NCI-H226 (cell line): ENCODE data around the gene DOCK1.

Source experiments
- DNase-seq: peaks from one replicate; pipeline ENCODE4 v3.0.0-alpha.2; 2015

Gene DOCK1

DNA sequence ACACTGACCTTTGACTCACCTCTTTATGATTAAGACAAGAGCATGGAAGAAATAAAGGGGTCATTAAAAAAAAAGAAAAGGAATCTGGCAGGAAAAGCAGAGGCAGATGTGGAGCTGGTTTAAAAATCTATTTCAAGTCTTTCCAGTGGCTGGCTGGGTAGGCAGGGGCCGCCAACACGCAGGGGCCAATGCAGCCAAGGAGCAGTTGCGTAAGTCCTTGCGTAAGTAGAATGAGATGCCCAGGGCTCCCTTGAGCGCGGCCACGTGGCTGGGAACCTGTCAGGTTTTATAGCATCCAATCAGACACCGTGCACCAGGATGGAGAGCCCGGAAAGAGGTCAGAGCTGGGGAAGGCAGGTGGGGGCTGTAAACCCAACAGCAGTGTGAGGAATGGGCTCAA lies 414.9 kb downstream of the DOCK1 start:
- no peak for DNase-seq

DNA sequence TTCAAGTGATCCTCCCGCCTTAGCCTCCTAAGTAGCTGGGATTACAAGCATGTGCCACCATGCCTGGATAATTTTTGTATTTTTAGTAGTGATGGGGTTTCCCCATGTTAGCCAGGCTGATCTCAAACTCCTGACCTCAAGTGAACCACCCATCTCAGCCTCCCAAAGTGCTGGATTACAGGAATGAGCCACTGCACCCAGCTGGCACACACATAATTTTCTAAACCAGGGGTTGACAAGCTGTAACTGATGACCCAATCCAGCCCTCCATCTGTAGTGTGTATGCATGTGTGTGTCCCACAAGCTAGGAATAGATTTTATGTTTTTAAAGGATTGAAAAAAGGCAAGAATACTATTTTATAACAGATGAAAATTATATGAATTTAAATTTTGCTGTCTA lies 417.1 kb downstream of the DOCK1 start:
- DNase-seq: no peak

DNA sequence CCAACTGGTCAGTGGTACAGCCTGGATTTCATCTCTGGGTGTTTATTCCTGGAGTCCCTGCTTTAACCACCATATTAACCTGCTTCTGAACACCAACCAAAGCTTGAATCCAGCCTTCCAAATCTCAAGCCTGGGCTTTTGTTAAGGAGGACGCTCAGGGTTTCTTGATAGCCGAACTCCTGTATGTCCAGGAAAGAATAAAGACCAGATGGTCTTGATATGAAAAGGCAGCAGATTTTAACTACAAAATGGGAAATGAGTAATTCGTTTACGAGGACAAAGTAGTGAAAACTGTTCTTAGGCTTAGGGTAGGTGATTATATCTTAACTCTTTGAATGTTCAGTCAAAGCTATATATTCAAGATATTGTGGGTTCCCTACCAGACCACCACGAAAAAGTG lies 420.3 kb downstream of the DOCK1 start:
- DNase-seq: no peak

DNA sequence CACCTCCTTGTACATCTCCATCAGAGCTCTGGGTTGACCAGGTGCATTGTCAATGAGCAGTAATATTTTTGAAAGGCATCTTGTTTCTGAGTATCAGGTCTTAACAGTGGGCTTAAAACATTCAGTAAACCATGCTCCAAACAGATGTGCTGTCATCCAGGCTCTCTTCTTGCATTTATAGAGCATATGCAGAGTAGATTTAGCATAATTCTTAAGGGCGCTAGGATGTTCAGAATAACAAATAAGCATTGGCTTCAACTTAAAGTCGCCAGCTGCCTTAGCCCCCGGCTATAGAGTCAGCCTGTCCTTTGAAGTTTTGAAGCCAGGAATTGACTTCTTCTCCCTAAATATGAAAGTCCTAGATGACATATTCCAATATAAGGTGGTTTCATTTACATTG lies 421.7 kb downstream of the DOCK1 start:
- DNase-seq: no peak

DNA sequence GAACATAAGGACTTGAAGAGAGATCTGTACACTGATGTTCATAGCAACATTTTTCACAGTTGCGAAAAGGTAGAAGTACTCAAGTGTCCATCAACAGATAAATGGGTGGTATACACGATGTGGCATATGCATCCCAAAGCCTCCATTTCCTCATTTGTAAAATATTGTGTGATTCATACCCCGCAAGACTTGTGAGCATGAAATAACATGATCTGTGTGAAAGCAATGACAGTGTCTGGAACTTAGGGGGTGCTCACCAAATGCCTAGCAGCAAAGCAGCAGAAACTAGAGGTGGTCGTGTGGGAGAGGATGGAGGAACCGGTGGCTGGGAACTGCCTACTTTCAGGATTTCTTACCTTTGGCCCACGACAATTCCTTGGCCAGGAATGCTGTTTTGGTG lies 426.5 kb downstream of the DOCK1 start:
- DNase-seq: no peak

DNA sequence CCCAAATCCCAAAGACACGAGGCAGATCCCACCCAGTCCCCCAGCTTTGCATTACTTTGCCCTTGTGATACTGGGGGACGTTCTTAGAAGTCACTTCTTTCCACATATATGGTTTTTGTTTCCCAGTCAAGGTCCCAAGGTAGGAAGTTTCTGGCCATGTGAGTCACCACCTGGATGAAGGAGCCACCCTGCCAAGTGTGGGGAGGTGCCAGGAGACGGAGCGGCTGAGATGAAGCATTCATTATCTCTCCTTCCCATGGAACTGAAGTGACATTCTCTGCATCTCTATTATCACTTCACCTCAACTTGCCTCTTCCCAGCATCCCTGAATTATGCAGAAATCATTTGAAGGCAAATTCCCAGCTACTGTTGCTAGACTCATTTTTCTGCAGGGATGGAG lies 427.4 kb downstream of the DOCK1 start:
- DNase-seq: no peak

DNA sequence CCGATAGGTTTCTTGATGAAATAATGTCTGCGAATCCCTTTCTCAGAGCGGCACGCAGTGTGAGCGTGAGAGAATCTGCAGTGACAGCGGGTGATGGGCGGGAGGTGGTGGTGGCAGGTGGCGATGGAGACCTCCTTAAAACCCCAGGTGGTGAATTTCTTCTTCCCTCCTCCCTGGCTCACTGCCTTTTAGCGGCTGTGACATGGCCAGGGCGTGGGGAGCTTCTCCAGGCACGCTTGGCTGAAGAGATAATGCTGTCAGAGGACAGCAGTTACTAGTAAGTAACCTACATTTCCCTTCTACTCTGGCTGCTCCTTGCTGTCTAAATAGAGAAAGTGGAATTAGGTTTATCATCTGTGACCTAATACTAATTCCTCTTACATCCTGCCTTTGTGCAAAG lies 432.6 kb downstream of the DOCK1 start:
- DNase-seq: no peak

DNA sequence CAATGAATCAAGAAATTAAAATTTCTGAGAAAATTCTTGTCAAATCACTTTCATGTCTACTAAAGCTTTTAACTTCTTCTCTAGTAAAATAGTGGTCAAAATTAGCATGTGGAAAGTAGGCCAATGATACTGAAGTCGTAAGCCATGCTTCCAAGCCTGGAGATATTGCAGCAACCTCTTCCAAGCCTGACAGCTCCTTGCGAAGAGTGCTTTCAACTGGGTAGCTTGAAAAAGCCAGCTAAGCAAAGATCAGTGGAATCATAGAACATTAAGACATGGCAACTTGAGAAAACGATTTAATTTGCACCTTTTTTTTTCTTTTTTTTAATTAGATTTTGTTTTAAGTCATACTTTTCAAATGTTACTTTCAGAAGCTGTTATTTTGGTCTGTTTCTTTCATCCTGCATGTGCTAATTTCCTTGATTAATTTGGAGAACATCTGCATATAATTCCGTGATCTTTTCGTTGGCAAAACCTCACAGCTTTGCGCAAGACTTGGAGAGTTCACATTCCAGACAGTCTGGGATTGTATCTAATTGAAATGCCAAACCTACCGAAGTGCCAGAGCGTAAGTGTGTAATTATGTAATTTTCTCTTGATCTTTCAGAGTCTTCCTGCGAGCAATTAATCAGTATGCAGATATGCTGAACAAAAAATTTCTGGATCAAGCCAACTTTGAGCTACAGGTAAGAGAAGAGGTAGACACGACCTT lies 433.3 kb downstream of the DOCK1 start:
- DNase-seq: no peak

DNA sequence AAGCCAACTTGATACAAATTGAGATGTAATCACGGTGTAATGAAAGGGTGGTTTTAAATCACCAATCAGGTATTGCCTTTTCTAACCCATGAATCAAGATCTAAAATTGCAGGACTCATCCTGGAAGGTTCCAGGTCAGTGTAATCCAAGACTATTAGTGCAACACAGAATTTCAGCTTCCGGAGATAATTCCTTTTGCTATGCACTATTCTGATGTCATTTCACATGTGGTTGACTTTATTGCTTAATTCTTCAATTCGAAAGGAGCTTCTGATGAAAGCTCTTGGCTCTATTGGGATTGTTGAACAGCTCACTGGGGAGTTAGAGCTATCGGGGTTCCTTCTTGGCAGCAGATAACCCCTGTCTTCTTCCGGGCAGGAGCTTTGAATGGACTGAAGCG lies 438.6 kb downstream of the DOCK1 start:
- DNase-seq: no peak

DNA sequence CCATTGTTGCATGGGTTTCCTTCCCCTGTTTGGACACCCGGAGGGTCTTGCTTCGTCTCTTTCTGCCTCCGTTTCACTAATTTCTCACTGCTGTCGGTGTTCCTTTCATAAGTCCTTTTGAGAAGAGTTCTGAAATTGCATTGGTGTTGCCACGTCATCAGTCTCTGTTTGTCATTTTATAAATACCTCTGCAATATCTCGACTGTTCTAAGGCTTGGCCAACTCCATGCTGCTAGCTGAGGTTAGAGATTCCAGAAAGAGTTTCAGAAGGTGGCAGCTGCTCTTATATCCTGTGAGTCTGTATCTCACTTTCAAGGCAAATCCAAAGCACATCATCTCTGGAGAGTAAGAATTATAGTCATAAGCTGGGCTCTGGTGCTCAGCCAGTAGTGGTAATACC lies 439.1 kb downstream of the DOCK1 start:
- no peak for DNase-seq

DNA sequence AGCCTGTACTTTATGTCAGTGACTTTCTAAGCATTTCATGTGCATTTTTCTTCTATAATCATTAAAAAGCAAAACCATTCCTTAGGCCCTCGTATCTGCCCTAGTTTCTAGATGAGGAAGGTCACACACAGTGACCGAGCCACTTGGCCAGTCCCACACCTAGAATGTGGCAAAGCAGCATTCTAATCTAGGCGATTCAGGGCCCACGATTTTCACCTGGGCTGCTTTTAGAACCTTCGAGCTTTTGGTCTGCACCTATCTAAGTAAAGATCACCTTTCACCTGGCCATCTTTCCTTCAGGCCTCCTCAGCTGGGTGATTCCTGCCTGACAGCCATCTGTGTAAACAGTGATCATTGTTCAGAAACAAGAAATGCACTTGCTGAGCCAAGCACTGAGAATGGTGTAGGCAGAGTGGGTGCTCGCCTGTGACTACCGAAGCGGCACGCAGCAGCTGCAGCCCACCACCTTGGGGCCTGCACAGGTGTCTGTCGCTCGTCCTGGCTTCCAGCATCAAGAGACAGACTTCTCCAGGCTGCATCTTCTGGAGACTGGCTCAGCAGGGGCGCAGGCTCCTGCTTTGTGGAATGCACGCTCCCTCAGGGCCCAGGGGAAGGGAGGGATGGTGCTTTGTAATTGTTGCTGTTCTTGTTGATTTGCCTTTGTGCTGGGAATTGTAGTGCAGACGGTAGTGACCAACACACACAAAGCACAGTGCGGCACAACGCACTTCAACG lies 440.2 kb downstream of the DOCK1 start:
- no peak for DNase-seq

DNA sequence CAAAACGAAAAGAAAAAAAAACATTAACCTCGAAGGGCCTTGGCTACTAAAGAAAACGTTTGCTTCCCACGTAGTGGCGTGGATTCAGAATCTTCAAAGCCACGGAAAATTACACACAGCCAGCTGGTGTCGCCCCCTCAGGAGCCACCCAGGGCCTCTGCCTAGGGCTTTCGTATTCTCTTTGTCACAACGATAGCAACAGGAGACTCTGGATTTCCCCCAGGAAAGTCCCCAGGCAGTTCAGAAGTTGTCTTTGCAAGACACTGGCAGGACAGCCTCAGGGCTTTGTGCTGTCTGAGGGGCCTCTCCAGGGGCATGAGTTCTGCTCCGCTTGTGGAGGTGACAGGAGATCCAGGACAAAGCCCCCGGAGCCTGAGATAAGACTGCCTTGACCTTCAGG lies 441.4 kb downstream of the DOCK1 start:
- DNase-seq: no peak

DNA sequence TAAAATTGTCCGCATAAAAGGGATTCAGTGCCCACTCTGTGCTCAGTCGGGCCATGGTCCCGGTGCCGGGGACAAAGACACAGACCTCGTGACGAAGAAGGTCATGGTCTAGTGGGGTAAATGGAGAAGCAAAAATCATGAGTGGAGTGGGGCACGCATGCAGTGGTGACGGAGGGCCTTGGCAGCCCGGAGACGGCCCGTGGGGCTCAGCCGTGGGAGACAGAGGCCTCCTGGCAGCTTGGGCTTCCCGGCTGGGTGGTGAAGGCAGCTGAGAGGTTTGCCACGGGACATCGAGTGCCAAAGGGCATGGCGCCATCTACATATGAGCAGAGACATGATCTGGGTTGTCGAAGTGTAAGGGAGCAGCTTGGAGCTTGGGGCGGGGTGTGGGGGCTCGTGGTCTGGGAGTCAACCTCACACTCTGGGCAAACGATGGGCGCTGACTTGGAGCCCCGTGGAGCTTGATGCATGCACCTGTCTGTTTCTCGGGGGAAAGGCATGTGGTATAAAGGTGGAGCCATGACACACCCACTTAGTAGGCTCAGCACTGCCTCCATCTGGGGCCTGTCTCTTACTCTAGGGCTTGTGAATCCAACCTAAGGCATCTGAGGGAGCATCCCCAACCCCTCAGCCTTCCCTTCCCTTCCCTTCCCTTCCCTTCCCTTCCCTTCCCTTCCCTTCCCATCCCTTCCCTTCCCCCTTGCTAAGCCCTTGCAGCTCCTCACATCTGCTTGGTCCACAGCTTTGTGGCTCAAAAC lies 442.2 kb downstream of the DOCK1 start:
- no peak for DNase-seq

DNA sequence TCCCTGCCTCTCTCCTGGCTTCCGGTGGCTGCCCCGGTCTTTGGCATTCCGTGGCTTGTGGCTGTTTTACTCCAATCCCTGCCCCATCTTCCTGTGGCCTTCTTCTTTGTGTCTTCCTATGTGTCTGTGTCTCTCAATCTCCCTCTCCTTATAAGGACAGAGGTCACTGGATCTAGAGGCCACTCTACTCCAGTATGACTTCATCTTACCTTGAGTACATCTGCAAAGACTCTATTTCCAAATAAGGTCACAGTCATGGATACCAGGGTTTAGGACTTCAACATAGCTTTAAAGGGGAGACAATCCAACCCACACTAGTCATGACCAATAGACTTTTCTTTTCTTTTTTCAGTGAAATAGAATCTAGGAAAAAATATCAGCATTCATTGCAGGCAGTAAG lies 444.5 kb downstream of the DOCK1 start:
- DNase-seq: no peak

DNA sequence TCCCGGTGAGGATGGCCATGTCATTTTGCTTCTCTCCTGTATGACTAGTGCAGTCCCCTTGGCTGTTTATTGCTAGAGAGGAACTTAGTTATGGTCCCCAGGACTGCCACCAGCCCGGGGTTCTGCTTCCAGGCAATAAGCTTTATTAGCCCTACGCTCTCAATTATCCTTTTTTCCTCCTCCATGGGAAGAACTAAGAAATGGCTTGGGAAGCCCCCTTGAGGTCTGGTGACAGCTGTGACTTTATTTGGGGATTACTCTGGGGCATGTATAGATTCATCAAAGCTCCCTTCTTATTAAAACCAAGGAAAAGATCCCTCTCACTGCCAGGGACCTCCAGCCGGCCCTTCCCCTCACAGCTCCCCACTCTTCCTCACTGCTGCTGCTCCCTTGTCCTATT lies 446.3 kb downstream of the DOCK1 start:
- DNase-seq: no peak

DNA sequence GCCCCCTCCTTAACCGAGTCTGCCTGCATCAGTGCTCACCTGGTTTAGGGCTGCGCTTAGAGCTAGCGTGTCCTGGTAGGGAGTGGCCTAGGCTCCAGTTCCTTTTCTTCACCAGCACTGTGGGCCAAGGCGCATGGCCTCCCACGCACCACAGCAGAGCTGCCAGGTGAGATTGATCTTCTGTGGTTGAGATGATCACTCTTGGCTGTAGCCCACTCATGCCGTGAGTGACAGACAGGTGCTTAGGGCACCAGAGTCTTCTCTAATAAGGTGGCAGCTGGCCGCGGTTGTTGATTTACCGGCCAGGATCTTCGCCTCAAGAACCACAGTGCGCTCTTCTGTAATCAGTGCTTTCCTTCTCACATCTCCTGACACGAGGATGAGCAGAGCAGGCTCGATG lies 448.3 kb downstream of the DOCK1 start:
- no peak for DNase-seq

DNA sequence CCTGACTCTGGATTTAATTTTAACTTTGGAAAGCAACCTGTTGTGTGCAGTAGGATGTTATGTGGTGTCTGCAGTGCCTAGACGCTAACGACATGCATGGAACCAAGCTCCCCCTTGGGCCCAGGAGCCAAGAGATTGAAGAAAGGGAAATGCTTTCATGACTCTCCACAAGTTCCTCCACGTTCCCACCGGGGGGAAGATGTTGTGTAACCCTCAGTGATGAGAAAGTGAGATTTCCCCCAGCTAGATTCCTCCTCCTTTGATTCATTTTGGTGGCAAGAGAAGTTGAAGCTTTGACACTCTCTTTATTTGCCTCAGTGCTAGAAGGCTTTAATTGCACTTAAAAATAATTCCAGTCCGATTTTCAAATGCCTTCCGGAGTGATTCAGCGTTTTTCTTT lies 449.0 kb downstream of the DOCK1 start:
- no peak for DNase-seq

DNA sequence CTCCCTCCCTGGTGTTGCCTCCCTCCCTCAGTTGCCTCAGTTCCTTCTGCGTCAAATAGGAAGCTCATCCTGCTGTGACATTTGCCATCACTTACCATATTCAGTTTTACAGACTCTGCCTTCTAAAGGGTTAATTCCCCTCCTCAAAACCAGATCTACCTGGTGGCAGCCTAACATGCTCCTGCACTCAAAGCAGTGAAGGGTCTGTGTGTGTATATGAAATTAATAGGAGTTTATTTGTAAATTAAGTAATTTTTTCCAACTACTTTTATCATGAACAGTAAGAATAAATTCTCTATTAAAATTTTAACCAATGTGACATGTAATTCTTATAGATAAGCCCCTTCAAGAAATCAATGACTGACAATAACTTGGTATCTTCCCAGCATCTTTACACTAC lies 449.8 kb downstream of the DOCK1 start:
- no peak for DNase-seq

DNA sequence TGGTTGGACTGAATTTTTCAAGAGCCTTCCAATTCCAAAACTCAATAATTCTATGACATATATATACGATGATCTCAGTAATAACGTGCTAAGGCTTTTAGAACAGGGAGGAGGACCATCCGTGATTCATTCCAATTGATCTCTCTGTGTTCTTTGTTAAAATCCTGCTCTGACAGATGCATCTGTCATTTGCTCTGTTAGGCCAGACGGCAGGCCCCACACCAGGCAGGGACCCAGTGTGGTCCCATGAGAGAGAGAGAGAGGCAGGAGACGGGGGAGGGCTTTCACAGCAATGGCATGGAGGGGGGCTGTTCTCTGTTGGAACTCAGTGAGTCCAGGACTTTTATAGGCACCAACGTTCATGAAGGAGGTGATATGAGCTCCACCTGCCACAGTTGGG lies 451.1 kb downstream of the DOCK1 start:
- DNase-seq: no peak

DNA sequence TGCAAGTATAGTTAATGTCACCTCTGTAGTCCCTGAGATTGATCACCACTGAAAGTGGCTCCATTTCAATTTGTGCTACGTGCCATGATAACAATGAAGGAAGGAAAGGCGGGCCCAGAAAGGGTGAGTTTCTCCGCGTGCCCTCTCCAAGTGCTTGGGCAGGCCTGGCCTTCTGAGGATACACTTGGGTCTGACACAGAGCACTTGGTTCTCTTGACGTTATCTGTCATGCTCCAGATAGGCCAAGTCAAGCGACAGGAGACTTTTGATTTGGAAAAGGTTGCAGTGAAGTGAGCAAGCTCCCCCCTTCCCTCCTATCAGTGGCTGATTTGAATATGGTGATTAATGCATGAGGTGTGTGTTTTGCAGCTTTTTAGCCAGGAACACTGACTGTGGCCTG lies 452.0 kb downstream of the DOCK1 start:
- no peak for DNase-seq

DNA sequence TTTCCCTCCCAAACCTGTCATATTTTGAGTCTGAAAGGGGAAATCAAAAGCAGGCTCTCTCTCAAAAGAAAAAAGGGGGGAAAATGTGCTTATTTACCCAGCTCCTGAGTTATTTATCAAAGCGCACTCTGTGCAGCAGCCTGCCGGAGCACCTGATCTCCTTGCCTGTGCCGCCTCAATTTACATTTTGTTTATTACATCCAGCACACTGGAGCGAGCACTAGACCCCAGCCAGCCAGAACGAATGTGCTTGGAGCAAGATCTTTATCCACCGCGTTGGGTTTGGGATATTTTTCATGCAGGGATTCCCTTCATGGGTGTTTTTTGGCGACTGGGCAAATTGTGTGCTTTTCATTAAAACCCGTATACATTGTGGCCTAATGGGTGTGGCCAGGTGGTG lies 453.1 kb downstream of the DOCK1 start:
- no peak for DNase-seq

DNA sequence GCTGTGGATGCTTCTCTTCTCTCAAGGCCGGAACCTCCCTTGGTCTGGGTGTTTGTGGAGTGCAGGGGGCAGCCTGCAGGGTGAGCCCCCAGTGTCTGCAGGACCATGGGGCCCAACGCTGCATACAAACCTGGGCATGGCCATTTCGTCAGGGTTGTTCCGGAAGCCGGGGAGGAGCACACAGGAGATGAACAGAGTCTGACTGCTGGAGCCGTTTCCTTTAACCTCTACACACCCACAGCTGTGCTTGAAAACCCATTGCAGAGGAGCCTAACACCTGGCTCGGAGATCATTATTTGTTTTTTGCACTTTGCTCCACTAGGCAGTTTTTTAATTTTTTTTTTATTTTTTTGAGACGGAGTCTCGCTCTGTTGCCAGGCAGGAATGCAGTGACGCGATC lies 458.8 kb downstream of the DOCK1 start:
- DNase-seq: no peak

DNA sequence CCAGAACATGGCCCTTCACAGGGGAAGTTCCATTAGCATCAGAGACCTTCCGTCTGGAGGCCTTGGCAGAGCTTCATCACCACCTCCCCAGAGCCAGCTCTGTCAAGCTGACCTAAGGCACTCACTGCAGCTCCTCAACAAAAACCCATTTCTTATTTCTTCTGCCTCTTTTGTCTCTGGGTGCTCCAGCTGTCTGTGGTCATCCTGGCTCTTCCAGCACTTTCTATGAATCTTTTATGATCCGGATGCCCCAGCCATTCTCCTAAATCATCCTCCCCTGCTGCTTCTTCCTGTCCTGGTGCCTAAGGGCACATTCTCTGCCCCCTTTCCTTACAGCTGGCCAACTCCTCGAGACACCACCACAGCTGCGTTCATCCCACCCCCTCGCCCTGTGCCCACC lies 462.9 kb downstream of the DOCK1 start:
- DNase-seq: no peak

DNA sequence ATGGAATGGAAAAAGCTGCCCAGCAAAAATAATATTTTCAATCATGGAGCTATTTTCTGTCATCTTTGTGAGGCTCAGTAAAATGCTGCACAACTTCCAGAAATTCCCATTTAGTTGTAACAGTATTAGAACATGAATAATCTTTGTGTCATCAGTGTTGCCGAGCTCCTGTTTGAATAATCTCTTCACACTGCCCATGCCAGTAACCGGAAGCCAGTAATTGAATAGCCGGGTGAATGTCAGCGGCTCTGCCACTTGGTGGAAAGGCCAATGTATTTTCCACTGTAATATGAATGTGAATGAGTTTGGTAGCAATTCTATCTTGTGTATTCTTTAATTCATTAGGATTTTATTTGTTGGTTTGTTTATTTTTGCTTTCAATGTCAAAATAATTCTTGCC lies 463.7 kb downstream of the DOCK1 start:
- DNase-seq: no peak
